H9 (cell line): ENCODE data around the gene FHIT. TPM values are rescaled to one million over a fixed set of nuclear protein-coding genes. Genes with fewer than 3 reads are reported as not detected.

Experiments
- DNase-seq: peaks from one replicate; pipeline ENCODE4 v3.0.0-alpha.2; 2017
- H2AFZ ChIP-seq: one replicate; pipeline ENCODE4 v1.6.1; 2013; ENCODE audit warnings: mild to moderate bottlenecking, low read length, control low read depth, moderate library complexity
- H2AK5ac ChIP-seq: 2 replicates; pipeline ENCODE4 v1.6.1; 2013; ENCODE audit warnings: low read length, control low read depth, mixed read lengths; ENCODE audit not compliant: insufficient read length
- H2BK120ac ChIP-seq: one replicate; pipeline ENCODE4 v1.6.1; 2013; ENCODE audit warnings: low read depth, mild to moderate bottlenecking, low read length, control low read depth, inconsistent platforms; ENCODE audit not compliant: poor library complexity, severe bottlenecking
- H2BK12ac ChIP-seq: 2 replicates; pipeline ENCODE4 v1.6.1; 2013; ENCODE audit warnings: low read length, control low read depth, mixed read lengths, low read depth; ENCODE audit not compliant: insufficient read length
- H2BK15ac ChIP-seq: 2 replicates; pipeline ENCODE4 v1.6.1; 2013; ENCODE audit warnings: low read depth, low read length, control low read depth
- H2BK20ac ChIP-seq: one replicate; pipeline ENCODE4 v1.6.1; 2013; ENCODE audit warnings: low read depth, mild to moderate bottlenecking, low read length, control low read depth, inconsistent platforms; ENCODE audit not compliant: poor library complexity, severe bottlenecking
- H2BK5ac ChIP-seq: 2 replicates; pipeline ENCODE4 v1.6.1; 2013; ENCODE audit warnings: low read length, control low read depth, mixed read lengths; ENCODE audit not compliant: insufficient read length
- H3K14ac ChIP-seq: 2 replicates; pipeline ENCODE4 v1.6.1; 2013; ENCODE audit warnings: low read length, control low read depth; ENCODE audit not compliant: insufficient read depth
- H3K18ac ChIP-seq: 2 replicates; pipeline ENCODE4 v1.6.1; 2013; ENCODE audit warnings: low read depth, mild to moderate bottlenecking, mixed read lengths, low read length, control low read depth; ENCODE audit not compliant: insufficient read length
- H3K23ac ChIP-seq: 2 replicates; pipeline ENCODE4 v1.6.1; 2013; ENCODE audit warnings: low read length, control low read depth, mixed read lengths, low read depth; ENCODE audit not compliant: insufficient read length
- H3K23me2 ChIP-seq: 2 replicates; pipeline ENCODE4 v1.6.1; 2013; ENCODE audit warnings: low read depth, mild to moderate bottlenecking, mixed read lengths, low read length, control low read depth; ENCODE audit not compliant: insufficient read length, poor library complexity, severe bottlenecking
- H3K27ac ChIP-seq: 2 replicates; pipeline ENCODE4 v1.5.1; 2013; ENCODE audit warnings: low read length, control low read depth, mixed read lengths, low read depth; ENCODE audit not compliant: insufficient read length
- H3K27me3 ChIP-seq: 2 replicates; pipeline ENCODE4 v1.6.1; 2013; ENCODE audit warnings: low read length, control low read depth, inconsistent platforms; ENCODE audit not compliant: insufficient read depth
- H3K4ac ChIP-seq: 2 replicates; pipeline ENCODE4 v1.6.1; 2013; ENCODE audit warnings: low read depth, mild to moderate bottlenecking, control low read depth, inconsistent platforms, low read length, moderate library complexity
- H3K4me1 ChIP-seq: 2 replicates; pipeline ENCODE4 v1.6.1; 2013; ENCODE audit warnings: low read length, control low read depth, inconsistent platforms; ENCODE audit not compliant: insufficient read depth
- H3K4me2 ChIP-seq: 2 replicates; pipeline ENCODE4 v1.6.1; 2013; ENCODE audit warnings: low read length, control low read depth, mixed read lengths; ENCODE audit not compliant: insufficient read length, insufficient read depth
- H3K56ac ChIP-seq: 2 replicates; pipeline ENCODE4 v1.6.1; 2013; ENCODE audit warnings: low read depth, mild to moderate bottlenecking, mixed read lengths, low read length, control low read depth; ENCODE audit not compliant: insufficient read length
- H3K79me1 ChIP-seq: 2 replicates; pipeline ENCODE4 v1.6.1; 2013; ENCODE audit warnings: low read depth, mild to moderate bottlenecking, moderate library complexity, low read length, control low read depth, inconsistent platforms; ENCODE audit not compliant: insufficient read depth, poor library complexity, severe bottlenecking
- H3K79me2 ChIP-seq: 2 replicates; pipeline ENCODE4 v1.6.1; 2013; ENCODE audit warnings: low read length, control low read depth, inconsistent platforms; ENCODE audit not compliant: insufficient read depth
- H3K9ac ChIP-seq: 2 replicates; pipeline ENCODE4 v1.6.1; 2013; ENCODE audit warnings: low read length, control low read depth, mixed read lengths; ENCODE audit not compliant: insufficient read length; ENCODE audit errors: extremely low read depth
- H3K9me3 ChIP-seq: one replicate; pipeline ENCODE4 v1.6.1; 2013; ENCODE audit warnings: low read depth, low read length, inconsistent platforms; ENCODE audit not compliant: control insufficient read depth
- H3T11ph ChIP-seq: one replicate; pipeline ENCODE4 v1.6.1; 2013; ENCODE audit warnings: mild to moderate bottlenecking, low read length, control low read depth, inconsistent platforms
- H4K20me1 ChIP-seq: one replicate; pipeline ENCODE4 v1.6.1; 2013; ENCODE audit not compliant: control insufficient read depth, insufficient read length, insufficient read depth
- H4K5ac ChIP-seq: 2 replicates; pipeline ENCODE4 v1.6.1; 2013; ENCODE audit warnings: low read depth, mild to moderate bottlenecking, mixed read lengths, low read length, control low read depth; ENCODE audit not compliant: insufficient read length
- H4K8ac ChIP-seq: replicated peaks from 2 replicates; pipeline ENCODE4 v1.6.1; 2013; ENCODE audit warnings: low read length, control low read depth, mixed read lengths, low read depth; ENCODE audit not compliant: insufficient read length
- H4K91ac ChIP-seq: 2 replicates; pipeline ENCODE4 v1.6.1; 2013; ENCODE audit warnings: low read depth, mild to moderate bottlenecking, moderate library complexity, mixed read lengths, low read length, control low read depth; ENCODE audit not compliant: insufficient read length
- H3K27ac Mint-ChIP-seq, 3 experiments: 2 replicates in 2 of 3; 3 replicates in 1 of 3; pipeline ENCODE4 v1.8.0; 2020 to 2021; ENCODE audit warnings: mixed read lengths in 3 of 3, mild to moderate bottlenecking in 1 of 3, moderate library complexity in 1 of 3
- H3K27me3 Mint-ChIP-seq: 2 replicates; pipeline ENCODE4 v1.8.0; 2021; ENCODE audit warnings: low read depth, mild to moderate bottlenecking, moderate library complexity, mixed read lengths
- H3K36me3 Mint-ChIP-seq, 3 experiments: 2 replicates in 2 of 3; 3 replicates in 1 of 3; pipeline ENCODE4 v1.8.0; 2020 to 2021; ENCODE audit warnings: low read depth in 3 of 3, mixed read lengths in 3 of 3; ENCODE audit not compliant: insufficient read depth in 1 of 3
- H3K4me1 Mint-ChIP-seq, 2 experiments: 2 replicates each; pipeline ENCODE4 v1.8.0; 2020; ENCODE audit warnings: mixed read lengths in 2 of 2
- H3K4me3 Mint-ChIP-seq, 2 experiments: 2 replicates in 1 of 2; 3 replicates in 1 of 2; pipeline ENCODE4 v1.8.0; 2020 to 2021; ENCODE audit warnings: mild to moderate bottlenecking in 2 of 2, mixed read lengths in 2 of 2, moderate library complexity in 1 of 2
- H3K9me3 Mint-ChIP-seq, 2 experiments: 2 replicates in 1 of 2; 3 replicates in 1 of 2; pipeline ENCODE4 v1.8.0; 2020; ENCODE audit warnings: mild to moderate bottlenecking in 2 of 2, mixed read lengths in 2 of 2, moderate library complexity in 1 of 2
- CTCF ChIP-seq: fragments of 200-600 bp; sonication (generic); conservative IDR thresholded peaks from 3 replicates; pipeline ENCODE4 v1.8.0; 2021; ENCODE audit warnings: antibody characterized with exemption, mild to moderate bottlenecking
- WGBS: extraction: QIAGEN DNeasy Blood & Tissue Kit; methylation state at CpG from one replicate; pipeline ENCODE4 v1.1.7; 2013; ENCODE audit warnings: missing lambda C conversion rate, low lambda C conversion rate, mixed read lengths; ENCODE audit not compliant: insufficient read length; ENCODE audit errors: extremely low coverage; 5-methylcytosine and 5-hydroxymethylcytosine counted together
- total RNA-seq: library from RNA; stranded (reverse); gene quantifications from 2 replicates; pipeline ENCODE4 v1.2.1, GENCODE V29; 2021

FHIT gene
- total RNA-seq, 1 experiment from 2014 or later, result 3.0 TPM

GRCh38 chr3:61030469-61031035, 220.7 kb downstream of the FHIT start:
- H3K27ac ChIP-seq, result no peak overlapping the region
- no peaks in the 10 kb centered on the region for H3K4me1 ChIP-seq
- H2BK5ac ChIP-seq, result no peak overlapping the region
- no peaks in the 10 kb centered on the region for H3K79me2 ChIP-seq
- no peaks in the 10 kb centered on the region for H3K79me1 ChIP-seq
- H2BK20ac ChIP-seq, result no peak overlapping the region
- H4K91ac ChIP-seq, result no peak overlapping the region
- no peak overlapping the region for H2BK12ac ChIP-seq
- no peak overlapping the region for H2BK120ac ChIP-seq
- H3K9me3 Mint-ChIP-seq, result peaks cover 8 to 15% of the 10 kb centered on the region in 2 experiments
- H3K27me3 Mint-ChIP-seq, result no peaks in the 10 kb centered on the region
- TF ChIP-seq CTCF, result no peak
- no peaks in the 10 kb centered on the region for H4K20me1 ChIP-seq
- no peak overlapping the region for H3K4me2 ChIP-seq
- no peak overlapping the region for H3K18ac ChIP-seq
- H3K56ac ChIP-seq, result no peak overlapping the region
- H4K5ac ChIP-seq, result no peak overlapping the region
- DNase-seq, result no peak
- no peak overlapping the region for H3K23ac ChIP-seq
- peaks cover 0 to 16% (median 7%) of the 10 kb centered on the region in 3 experiments; a peak in 4 of 7 replicates for H3K36me3 Mint-ChIP-seq
- no peak overlapping the region for H3K4ac ChIP-seq
- no peak overlapping the region for H3K14ac ChIP-seq
- H3K23me2 ChIP-seq, result no peaks in the 10 kb centered on the region
- H3K4me1 Mint-ChIP-seq, result peaks cover 0 to 4% of the 10 kb centered on the region in 2 experiments; a peak in 2 of 4 replicates
- H3T11ph ChIP-seq, result no peak overlapping the region
- WGBS, result no CpG with 5 or more reads among the region's 4 CpGs
- no peak overlapping the region for H2AFZ ChIP-seq
- H2AK5ac ChIP-seq, result no peak overlapping the region
- H3K27ac Mint-ChIP-seq, result no peak overlapping the region
- no peaks in the 10 kb centered on the region for H3K9me3 ChIP-seq
- H2BK15ac ChIP-seq, result no peak overlapping the region
- no peaks in the 10 kb centered on the region for H3K27me3 ChIP-seq
- no peak overlapping the region for H3K9ac ChIP-seq
- no peak overlapping the region for H4K8ac ChIP-seq
- no peak overlapping the region for H3K4me3 Mint-ChIP-seq
